Right lobe of liver (tissue), 6 donors: ENCODE data around the gene ITPR2. TPM values are rescaled to one million over a fixed set of nuclear protein-coding genes. Genes with fewer than 3 reads are reported as not detected.
"Not testable (repeated sequence)": the region's sequence is repeated elsewhere in the genome, so short reads cannot be mapped to it uniquely, and the experiment has no call there.

Experiments
- ATAC-seq, 4 donors: fragments of 200-7000 bp; cut with Tn5 transposase; one replicate each; pipeline ENCODE4 v1.9.1; 2020; ENCODE audit warnings: mild to moderate bottlenecking in 4 of 4, moderate library complexity in 4 of 4
- DNase-seq, 3 donors: peaks; one replicate each; pipeline ENCODE4 v3.0.0-alpha.2; 2020
- H3K27ac ChIP-seq, 3 donors: fragments of 200-600 bp; one replicate each; pipeline ENCODE4 v1.8.0; 2022
- H3K27me3 ChIP-seq, 2 donors: fragments of 200-600 bp; one replicate each; pipeline ENCODE4 v1.8.0; 2022
- H3K36me3 ChIP-seq, 4 donors: fragments of 200-600 bp; sonication (generic) in 1 of 4; one replicate each; pipeline versions ENCODE4 v1.5.1 to v1.8.0; 2017 to 2022; ENCODE audit warnings: control low read depth in 1 of 4
- H3K4me1 ChIP-seq, 4 donors: fragments of 200-600 bp; sonication (generic) in 1 of 4; one replicate each; pipeline versions ENCODE4 v1.5.1 to v1.8.0; 2017 to 2022; ENCODE audit warnings: control low read depth in 1 of 4
- H3K4me3 ChIP-seq, 3 donors: fragments of 200-600 bp; one replicate each; pipeline ENCODE4 v1.8.0; 2022
- H3K9me3 ChIP-seq, 4 donors: fragments of 200-600 bp; sonication (generic) in 1 of 4; one replicate each; pipeline versions ENCODE4 v1.5.1 to v1.8.0; 2017 to 2022; ENCODE audit warnings: control low read depth in 1 of 4
- POLR2A ChIP-seq: fragments of 450-650 bp; IDR thresholded peaks from one replicate; pipeline ENCODE4 v1.6.1; 2017; ENCODE audit warnings: antibody characterized with exemption, mild to moderate bottlenecking
- WGBS: methylation state at CpG from one replicate; pipeline ENCODE4 v1.1.6; 2018; ENCODE audit warnings: low coverage, low lambda C conversion rate; ENCODE audit not compliant: insufficient coverage; ENCODE audit errors: missing lambda C conversion rate; 5-methylcytosine and 5-hydroxymethylcytosine counted together
- intact Hi-C, 2 donors: fragments of 100-400 bp; cut with DNase I; formaldehyde crosslinking; loops; one replicate each; pipeline versions ENCODE4 v1.11.2 to v1.14.1; 2022
- total RNA-seq, 6 experiments: library from RNA; depleted of rRNA in 2 of 6; stranded (reverse); fragments of >200 nt in 2 of 6; fragmentation: NEBNext Ultra II Directional in 3 of 6; extraction: Animal tissue kit (Norgen Biotek cat#: 25700) in 3 of 6; gene quantifications; one replicate each; pipeline versions ENCODE4 v1.1.0 to v1.2.4, GENCODE V29; 2016 to 2023
- TF ChIP-seq, protein P1 (sequence below), 4 donors: fragments of 200-600 bp in 3 of 4; fragments of 450-650 bp in 1 of 4; IDR thresholded peaks; one replicate each; pipeline versions ENCODE4 v1.5.1 to v1.8.0; 2016 to 2022; ENCODE audit warnings: antibody characterized with exemption in 4 of 4, mild to moderate bottlenecking in 2 of 4
- donor health status: DM: no; HTN: yes; CAD: no.
- donor health status: DM: no; HTN: no; CAD: no.
- donor health status: DM: no; HTN: no; CAD: no.
- donor health status: DM: no; HTN: yes; CAD: no.
- donor health status: DM: no; HTN: yes; CAD: no.

Gene ITPR2
- total RNA-seq, 6 experiments from 2014 or later = 39.3 to 114 (median 57.2) TPM

DNA sequence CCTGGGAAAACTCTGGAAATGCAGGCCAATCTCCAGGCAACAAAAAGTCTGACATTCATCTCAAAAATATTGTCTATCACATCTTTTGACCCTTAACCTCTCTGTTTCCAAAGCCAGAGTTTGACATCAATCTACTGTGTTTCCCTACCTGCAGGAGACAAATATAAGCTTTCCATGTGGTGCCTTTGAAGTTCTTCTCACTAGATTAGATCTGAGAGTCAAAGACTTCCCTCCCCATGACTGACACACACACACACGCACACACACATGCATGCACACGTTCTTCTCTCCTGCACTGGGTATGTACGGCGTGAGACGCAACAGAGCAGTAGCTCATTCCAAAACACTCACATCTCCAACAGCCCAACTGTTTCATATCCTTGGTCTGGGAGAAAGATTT lies 8.1 kb upstream of the ITPR2 start:
- H3K27ac ChIP-seq = no peak overlapping the region
- H3K9me3 ChIP-seq = no peaks in the 10 kb centered on the region
- H3K4me3 ChIP-seq = no peak overlapping the region
- 79% methylated on average over 3 of the region's 5 CpGs for WGBS
- DNase-seq (no peak), ATAC-seq (no peak)
- H3K27me3 ChIP-seq = no peaks in the 10 kb centered on the region
- no peaks in the 10 kb centered on the region for H3K36me3 ChIP-seq
- TF ChIP-seq, protein P1, sequence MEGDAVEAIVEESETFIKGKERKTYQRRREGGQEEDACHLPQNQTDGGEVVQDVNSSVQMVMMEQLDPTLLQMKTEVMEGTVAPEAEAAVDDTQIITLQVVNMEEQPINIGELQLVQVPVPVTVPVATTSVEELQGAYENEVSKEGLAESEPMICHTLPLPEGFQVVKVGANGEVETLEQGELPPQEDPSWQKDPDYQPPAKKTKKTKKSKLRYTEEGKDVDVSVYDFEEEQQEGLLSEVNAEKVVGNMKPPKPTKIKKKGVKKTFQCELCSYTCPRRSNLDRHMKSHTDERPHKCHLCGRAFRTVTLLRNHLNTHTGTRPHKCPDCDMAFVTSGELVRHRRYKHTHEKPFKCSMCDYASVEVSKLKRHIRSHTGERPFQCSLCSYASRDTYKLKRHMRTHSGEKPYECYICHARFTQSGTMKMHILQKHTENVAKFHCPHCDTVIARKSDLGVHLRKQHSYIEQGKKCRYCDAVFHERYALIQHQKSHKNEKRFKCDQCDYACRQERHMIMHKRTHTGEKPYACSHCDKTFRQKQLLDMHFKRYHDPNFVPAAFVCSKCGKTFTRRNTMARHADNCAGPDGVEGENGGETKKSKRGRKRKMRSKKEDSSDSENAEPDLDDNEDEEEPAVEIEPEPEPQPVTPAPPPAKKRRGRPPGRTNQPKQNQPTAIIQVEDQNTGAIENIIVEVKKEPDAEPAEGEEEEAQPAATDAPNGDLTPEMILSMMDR (IDR thresholded peaks at IDR 0.05) = no peak
- TF ChIP-seq POLR2A = no peak
- intact Hi-C loops = no loop called here
- peaks cover 0 to 15% (median 3%) of the 10 kb centered on the region in 4 donors for H3K4me1 ChIP-seq

- 92% methylated on average over 3 of the region's 3 CpGs for WGBS
- Histone ChIP-seq H3K27ac (no peak overlapping the region), H3K4me1 (no peaks in the 10 kb centered on the region), H3K36me3 (no peaks in the 10 kb centered on the region), H3K4me3 (no peak overlapping the region), H3K9me3 (no peaks in the 10 kb centered on the region), H3K27me3 (no peaks in the 10 kb centered on the region)
- ATAC-seq (no peak), DNase-seq (no peak)
- intact Hi-C loops = no loop called here
- no peak for TF ChIP-seq POLR2A
- TF ChIP-seq, protein P1 (IDR thresholded peaks at IDR 0.05) = no peak
These were observed 6.5 kb upstream of the ITPR2 start for GRCh38 chr12:26839512-26839911.

- intact Hi-C loops = no loop called here
- Histone ChIP-seq H3K36me3 (no peaks in the 10 kb centered on the region), H3K4me1 (no peaks in the 10 kb centered on the region), H3K27ac (no peak overlapping the region), H3K4me3 (no peak overlapping the region), H3K27me3 (no peaks in the 10 kb centered on the region), H3K9me3 (no peaks in the 10 kb centered on the region)
- WGBS = no CpG with 5 or more reads among the region's 24 CpGs
- TF ChIP-seq, protein P1 (IDR thresholded peaks at IDR 0.05) = no peak
- no peak for TF ChIP-seq POLR2A
- DNase-seq = no peak
- ATAC-seq = no peak
These were observed 6.0 kb upstream of the ITPR2 start for GRCh38 chr12:26838888-26839416.

DNA sequence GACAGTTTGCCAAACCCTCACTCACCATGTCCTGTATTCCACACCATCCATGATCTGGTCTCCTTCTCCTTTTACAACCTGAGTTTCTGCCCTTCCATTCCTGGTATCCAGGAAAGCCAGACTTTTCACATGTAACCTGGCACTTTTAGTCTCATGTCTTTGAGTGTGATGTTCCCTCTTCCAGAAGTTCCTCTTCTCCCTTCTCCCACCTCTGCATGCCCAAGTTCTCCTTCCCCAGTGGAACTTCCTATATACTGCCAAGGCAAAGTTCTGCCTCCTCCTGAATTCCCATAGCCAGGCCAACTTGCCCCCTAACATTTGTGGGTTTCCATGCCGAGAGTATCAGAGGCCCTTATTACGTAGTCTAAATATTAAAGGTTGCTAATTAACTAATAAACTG lies 3.2 kb upstream of the ITPR2 start:
- 97% methylated on average over 2 of the region's 2 CpGs for WGBS
- H3K36me3 ChIP-seq = no peaks in the 10 kb centered on the region
- TF ChIP-seq POLR2A = no peak
- TF ChIP-seq, protein P1 (IDR thresholded peaks at IDR 0.05) = no peak
- H3K9me3 ChIP-seq = no peaks in the 10 kb centered on the region
- no peak for DNase-seq
- H3K4me1 ChIP-seq = no peaks in the 10 kb centered on the region
- intact Hi-C loops = no loop called here
- H3K4me3 ChIP-seq = no peak overlapping the region
- no peaks in the 10 kb centered on the region for H3K27me3 ChIP-seq
- H3K27ac ChIP-seq = no peak overlapping the region
- ATAC-seq = no peak

DNA sequence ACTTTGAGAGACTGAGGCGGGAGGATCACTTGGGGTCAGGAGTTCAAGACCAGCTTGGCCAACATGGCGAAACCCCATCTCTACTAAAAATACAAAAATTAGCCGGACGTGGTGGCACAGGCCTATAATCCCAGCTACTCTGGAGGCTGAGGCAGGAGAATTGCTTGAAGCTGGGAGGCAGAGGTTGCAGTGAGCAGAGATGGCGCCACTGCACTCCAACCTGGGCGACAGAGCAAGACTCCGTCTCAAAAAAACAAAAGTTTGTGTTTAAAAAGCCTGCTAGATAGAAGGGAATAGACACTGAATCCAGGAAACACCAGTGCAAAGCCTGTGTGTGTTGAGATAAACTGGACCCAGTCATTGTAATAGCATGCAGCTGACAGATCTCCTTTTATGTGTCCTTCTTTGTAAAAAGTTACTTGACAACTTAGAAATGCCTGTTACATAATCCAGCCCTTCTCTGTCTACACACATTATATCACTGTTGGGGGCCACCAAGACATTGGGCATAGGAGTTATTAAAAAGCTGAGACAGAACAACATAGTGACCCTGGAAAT lies 1.6 kb upstream of the ITPR2 start:
- H3K36me3 ChIP-seq, ATAC-seq, H3K27ac ChIP-seq, H3K9me3 ChIP-seq, DNase-seq, H3K4me1 ChIP-seq, H3K27me3 ChIP-seq, H3K4me3 ChIP-seq, intact Hi-C loops: not testable (repeated sequence)
- 96% methylated on average over 3 of the region's 7 CpGs for WGBS
